SK-N-SH treated with all-trans-retinoic acid at 6 μM for 48 hours (cell line): Measurements from ENCODE around the gene DOK5.

Experiments used
- OSR1 ChIP-seq: fragments of 250-450 bp; sonication (Bioruptor Pico); IDR thresholded peaks from 2 replicates; pipeline ENCODE4 v1.8.0; 2022; ENCODE audit warnings: moderate library complexity, mild to moderate bottlenecking, inconsistent platforms
- SNAI2 ChIP-seq: fragments of 250-450 bp; sonication (Bioruptor Pico); IDR thresholded peaks from 2 replicates; pipeline ENCODE4 v1.5.0; 2020; ENCODE audit warnings: mild to moderate bottlenecking, moderate library complexity
- TOX ChIP-seq: fragments of 250-450 bp; sonication (Bioruptor Pico); IDR thresholded peaks from 2 replicates; pipeline ENCODE4 v1.8.0; 2021; ENCODE audit warnings: mild to moderate bottlenecking, moderate library complexity, borderline replicate concordance
- ZFP3 ChIP-seq: fragments of 250-450 bp; sonication (Bioruptor Pico); IDR thresholded peaks from 2 replicates; pipeline ENCODE4 v1.5.0; 2020; ENCODE audit warnings: mild to moderate bottlenecking, moderate library complexity
- ZFP30 ChIP-seq: fragments of 450-650 bp; formaldehyde crosslinking; IDR thresholded peaks from 2 replicates; pipeline ENCODE4 v1.5.0; 2022; ENCODE audit warnings: mild to moderate bottlenecking, moderate library complexity
- ZNF8 ChIP-seq: fragments of 450-650 bp; formaldehyde crosslinking; IDR thresholded peaks from 2 replicates; pipeline ENCODE4 v1.5.0; 2020; ENCODE audit warnings: mild to moderate bottlenecking, moderate library complexity
- TF ChIP-seq, protein P1 (sequence below): fragments of 250-450 bp; sonication (Bioruptor Pico); IDR thresholded peaks from 2 replicates; pipeline ENCODE4 v1.8.0; 2020; ENCODE audit warnings: mild to moderate bottlenecking, moderate library complexity, borderline replicate concordance
- TF ChIP-seq, protein P2 (sequence below): fragments of 250-450 bp; sonication (Bioruptor Pico); IDR thresholded peaks from 2 replicates; pipeline ENCODE4 v1.8.0; 2021; ENCODE audit warnings: low read depth, mild to moderate bottlenecking, moderate library complexity, borderline replicate concordance

DNA sequence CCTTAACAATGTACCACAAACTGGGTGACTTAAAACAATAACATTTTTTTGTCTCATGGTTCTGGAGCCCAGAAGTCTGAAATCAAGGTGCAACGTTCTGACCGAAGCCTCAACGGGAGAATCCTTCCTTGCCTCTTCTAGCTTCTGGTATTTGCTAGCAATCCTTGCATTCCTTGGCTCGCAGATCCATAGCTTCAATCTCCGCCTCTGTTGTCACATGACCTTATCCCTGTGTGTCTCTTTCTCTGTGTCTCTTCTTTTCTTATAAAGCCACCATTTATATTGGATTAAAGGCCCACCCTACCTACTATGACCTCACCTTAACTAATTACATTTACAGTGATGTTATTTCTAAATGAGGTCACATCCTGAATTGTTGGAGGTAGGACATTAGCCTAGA lies 37.2 kb upstream of the DOK5 start:
- TF ChIP-seq, protein P1, sequence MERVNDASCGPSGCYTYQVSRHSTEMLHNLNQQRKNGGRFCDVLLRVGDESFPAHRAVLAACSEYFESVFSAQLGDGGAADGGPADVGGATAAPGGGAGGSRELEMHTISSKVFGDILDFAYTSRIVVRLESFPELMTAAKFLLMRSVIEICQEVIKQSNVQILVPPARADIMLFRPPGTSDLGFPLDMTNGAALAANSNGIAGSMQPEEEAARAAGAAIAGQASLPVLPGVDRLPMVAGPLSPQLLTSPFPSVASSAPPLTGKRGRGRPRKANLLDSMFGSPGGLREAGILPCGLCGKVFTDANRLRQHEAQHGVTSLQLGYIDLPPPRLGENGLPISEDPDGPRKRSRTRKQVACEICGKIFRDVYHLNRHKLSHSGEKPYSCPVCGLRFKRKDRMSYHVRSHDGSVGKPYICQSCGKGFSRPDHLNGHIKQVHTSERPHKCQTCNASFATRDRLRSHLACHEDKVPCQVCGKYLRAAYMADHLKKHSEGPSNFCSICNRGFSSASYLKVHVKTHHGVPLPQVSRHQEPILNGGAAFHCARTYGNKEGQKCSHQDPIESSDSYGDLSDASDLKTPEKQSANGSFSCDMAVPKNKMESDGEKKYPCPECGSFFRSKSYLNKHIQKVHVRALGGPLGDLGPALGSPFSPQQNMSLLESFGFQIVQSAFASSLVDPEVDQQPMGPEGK (CRISPR knock-in tag) = no peak
- TF ChIP-seq, protein P2, sequence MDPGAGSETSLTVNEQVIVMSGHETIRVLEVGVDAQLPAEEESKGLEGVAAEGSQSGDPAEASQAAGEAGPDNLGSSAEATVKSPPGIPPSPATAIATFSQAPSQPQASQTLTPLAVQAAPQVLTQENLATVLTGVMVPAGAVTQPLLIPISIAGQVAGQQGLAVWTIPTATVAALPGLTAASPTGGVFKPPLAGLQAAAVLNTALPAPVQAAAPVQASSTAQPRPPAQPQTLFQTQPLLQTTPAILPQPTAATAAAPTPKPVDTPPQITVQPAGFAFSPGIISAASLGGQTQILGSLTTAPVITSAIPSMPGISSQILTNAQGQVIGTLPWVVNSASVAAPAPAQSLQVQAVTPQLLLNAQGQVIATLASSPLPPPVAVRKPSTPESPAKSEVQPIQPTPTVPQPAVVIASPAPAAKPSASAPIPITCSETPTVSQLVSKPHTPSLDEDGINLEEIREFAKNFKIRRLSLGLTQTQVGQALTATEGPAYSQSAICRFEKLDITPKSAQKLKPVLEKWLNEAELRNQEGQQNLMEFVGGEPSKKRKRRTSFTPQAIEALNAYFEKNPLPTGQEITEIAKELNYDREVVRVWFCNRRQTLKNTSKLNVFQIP (CRISPR knock-in tag) = no peak
- TF ChIP-seq ZNF8 (no peak), ZFP3 (CRISPR knock-in tag) (no peak), ZFP30 (CRISPR knock-in tag) (no peak), SNAI2 (CRISPR knock-in tag) (no peak), TOX (CRISPR knock-in tag) (no peak), OSR1 (CRISPR knock-in tag) (no peak)
